T1000 (cell line): ENCODE measurements around the gene RFX2.
"Not testable (repeated sequence)": the region's sequence is repeated elsewhere in the genome, so short reads cannot be mapped to it uniquely, and the experiment has no call there.

ENCODE experiments used
- DNase-seq: peaks from one replicate; lab custom pipeline; 2025; ENCODE audit warnings: mixed read lengths; lab: John Stamatoyannopoulos, UW

RFX2 gene

DNA sequence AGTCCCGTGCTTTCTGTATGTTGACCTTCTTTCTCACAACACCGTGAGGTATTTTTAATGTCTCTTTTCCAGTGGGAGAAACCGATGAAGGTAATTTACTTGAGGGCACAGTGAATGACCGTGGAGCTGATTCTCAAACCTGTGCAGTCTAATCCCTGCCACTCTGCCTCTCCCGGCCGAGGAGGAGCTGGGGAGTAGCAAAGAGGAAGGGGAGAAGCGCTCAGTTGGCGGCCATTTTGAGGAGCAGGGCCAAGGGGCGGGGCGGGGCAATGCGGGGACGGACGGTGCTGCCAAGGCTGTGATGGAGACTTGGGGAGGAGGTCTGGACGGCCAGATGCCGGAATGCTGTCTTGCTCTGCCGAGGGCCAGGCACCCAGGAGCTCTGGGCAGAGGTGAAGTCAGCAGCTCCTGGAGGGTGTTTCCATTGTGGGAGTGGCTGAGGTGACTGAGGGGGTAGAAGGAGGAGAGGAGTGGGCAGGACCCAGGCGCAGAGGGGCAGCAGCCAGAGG, 120.0 kb downstream of the RFX2 start:
- no peak for DNase-seq

DNA sequence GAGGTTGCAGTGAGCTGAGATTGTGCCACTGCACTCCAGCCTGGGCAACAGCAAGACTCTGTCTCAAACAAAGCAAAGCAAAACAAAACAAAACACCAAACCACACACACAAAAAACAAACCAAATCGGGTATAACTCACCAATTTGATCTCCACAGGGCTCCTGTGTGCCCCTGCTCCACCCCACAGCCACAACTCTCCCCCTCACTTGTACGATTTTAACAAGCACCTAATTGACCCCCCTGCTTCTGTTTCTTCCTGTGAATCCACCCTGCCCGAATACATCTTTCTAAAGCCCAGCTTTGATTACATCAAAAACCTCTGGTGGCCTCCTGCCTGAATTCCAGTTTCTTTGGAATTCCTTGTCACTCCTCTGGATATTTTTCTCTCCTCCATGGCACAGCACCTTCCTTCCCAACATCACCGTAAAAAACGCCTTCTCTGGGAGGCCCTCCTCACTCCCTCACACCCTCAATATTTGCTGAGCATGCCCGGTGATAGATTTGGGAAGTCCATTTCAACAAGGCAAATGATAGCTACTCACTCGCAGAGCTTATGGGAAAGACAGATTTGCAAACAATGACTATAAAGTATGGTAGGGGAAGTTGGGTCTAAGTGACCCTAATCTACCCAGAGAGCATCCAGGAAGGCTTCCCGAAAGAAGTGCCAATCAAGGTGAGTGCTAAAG, 120.8 kb downstream of the RFX2 start:
- no peak for DNase-seq

DNA sequence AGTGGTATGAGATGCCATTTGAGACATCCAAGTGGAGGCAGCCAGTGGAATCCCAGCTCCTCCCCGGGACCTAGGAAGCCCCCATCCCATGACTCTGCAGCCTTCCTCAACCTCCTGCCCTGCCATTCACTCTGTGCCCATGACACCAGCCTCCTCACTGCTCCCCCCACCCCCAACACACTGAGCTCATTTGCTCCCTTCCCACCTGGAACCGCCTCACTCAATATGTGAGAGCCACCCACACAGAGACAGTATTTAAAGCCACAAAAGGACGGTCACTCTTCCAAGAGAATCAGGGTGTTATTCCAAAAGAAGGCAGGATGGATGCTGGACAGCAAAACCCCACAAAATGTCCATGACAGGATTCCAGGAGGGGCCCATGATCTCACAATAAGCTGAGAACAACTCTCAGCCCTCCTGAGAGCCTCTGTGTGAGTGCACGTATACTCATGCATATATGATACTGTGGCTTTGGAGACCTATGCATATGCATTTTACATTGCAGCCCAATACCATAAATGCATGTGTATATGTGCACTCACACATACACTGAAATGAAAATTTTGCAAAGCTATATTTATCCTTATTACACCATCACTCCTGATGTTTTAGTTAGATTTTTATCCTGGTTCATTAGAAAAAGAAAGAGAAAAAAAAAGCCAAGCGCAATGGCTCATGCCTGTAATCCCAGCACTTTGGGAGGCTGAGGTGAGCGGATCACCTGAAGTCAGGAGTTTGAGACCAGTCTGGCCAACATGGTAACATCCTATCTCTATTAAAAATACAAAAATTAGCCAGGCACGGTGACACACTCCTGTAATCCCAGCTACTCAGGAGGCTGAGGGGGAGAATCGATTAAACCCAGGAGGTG, 121.5 kb downstream of the RFX2 start:
- no peak for DNase-seq

DNA sequence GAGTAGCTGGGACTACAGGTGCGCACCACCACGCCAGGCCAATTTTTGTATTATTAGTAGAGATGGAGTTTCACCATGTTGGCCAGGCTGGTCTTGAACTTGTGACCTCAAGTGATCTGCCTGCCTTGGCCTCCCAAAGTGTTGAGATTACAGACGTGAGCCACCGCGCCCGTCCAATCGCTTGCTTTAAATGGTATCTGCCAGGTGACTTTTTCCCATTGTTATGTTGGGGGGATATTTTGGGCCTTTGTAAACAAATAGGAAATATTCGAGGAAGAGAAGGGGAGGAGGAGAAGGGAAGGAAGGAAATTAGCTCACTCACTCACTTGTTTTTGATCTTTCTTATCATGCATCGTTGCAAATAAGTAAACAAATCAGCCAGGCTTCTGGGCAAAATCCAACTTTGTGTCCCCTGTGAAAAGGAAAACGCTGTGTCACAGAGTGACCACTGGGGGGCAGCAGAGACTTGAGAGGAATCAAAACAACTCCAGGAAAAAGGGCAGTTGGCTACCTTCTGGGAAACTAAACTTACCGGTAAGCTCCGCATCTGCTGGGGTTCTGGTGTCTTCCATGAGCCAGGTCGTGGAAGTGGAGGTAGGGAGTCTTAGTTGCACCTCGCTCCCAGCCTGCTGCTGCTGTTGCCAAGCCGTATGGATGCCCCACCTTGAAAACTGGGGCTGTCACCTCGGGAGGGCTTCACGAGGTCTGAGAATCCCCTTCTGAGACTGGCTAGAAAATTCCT, 123.1 kb downstream of the RFX2 start:
- peak; percentile 54 for DNase-seq

DNA sequence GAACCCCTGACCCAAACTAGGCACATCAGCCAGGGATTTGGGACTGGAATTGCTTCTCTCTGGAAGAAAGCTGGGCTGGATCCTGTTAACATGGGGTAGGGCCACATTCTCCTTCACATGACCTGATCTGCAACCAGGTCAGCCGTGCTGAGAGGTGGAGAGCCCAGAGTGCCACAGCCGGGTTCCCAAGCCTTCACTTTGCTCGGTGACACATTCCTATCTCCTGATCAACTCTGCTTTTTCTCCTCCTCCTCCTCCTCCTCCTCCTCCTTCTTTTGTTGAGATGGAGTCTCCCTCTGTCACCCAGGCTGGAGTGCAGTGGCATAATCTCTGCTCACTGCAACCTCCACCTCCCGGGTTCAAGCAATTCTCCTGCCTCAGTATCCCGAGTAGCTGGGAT, 124.5 kb downstream of the RFX2 start:
- not testable (repeated sequence) for DNase-seq

DNA sequence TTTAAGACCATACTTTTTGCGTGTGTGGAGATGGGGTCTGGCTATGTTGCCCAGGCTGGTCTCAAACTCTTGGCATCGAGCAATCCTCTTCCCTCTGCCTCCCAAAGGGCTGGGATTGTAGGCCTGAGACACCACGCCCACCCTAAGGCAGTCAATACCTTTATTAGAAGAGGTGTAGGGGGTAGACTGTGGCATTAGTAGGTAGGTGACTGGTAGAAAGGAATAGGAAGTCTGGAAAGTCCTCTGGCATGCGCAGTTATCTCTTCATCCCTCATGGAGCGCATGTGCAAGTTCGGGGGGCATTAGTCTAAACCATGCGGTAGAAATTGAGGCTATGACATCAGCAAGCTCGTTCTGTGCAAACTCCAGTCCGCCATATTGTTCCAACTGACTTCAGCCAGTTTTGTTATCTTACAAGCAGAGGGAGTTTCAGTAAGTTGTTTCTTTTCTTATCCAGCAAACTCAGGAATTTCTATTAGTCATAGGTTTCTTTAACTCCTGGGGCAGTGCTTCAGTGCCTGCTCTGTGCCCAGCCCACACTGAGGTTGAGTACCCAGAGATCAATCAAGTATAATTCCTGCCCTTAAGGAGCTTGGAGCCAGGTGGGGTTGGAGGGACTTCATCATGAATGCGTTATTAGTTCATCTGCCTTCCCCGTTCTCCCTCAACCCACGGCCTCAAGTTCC, 125.1 kb downstream of the RFX2 start:
- DNase-seq = no peak

DNA sequence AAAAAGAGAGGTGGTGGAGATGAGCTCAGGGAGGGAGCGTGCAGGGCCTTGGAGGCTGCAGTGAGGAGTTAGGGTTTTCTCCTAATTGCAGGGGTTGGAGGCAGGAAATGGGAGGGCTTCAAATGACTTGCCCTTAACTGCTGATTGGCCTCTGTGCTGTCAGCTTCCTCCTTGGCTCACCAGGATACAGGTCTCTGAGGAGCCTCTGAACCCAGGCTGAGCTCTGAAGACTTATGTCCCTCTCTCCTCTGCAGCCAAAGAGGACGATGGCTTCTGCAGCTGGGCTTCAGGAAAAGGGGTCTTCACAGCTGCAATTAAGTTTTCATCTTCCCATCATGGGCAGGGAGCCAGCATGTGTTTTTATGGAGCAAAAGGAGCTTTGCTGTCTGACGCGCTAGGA, 125.7 kb downstream of the RFX2 start:
- DNase-seq = no peak

DNA sequence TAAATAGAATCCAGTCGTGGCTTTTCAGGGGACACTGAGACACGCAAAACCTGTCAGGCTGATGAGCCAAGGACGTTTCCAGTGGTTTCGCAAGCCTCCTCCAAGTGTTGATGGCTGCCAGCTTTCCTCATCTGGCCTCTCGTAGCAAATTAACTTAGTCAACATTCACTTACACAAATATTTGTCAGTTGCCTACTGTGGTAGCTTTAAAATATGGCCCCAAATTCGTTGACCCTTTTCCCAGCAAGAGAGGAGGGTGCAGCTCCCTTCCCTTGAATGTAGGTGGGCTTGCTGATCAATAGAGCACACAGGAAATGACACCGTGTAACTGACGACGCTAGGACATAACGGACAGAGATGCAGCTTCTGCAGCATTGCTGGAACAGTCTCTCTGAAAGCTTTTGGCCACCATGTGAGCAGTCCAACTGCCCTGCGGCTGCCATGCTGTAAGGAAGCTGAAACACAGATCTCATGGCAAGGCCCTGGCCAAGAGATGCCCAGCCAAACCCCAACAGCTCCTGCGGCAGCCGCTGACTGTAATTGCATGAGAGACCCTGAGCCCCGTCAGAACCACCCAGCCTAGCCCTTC, 126.8 kb downstream of the RFX2 start:
- no peak for DNase-seq

DNA sequence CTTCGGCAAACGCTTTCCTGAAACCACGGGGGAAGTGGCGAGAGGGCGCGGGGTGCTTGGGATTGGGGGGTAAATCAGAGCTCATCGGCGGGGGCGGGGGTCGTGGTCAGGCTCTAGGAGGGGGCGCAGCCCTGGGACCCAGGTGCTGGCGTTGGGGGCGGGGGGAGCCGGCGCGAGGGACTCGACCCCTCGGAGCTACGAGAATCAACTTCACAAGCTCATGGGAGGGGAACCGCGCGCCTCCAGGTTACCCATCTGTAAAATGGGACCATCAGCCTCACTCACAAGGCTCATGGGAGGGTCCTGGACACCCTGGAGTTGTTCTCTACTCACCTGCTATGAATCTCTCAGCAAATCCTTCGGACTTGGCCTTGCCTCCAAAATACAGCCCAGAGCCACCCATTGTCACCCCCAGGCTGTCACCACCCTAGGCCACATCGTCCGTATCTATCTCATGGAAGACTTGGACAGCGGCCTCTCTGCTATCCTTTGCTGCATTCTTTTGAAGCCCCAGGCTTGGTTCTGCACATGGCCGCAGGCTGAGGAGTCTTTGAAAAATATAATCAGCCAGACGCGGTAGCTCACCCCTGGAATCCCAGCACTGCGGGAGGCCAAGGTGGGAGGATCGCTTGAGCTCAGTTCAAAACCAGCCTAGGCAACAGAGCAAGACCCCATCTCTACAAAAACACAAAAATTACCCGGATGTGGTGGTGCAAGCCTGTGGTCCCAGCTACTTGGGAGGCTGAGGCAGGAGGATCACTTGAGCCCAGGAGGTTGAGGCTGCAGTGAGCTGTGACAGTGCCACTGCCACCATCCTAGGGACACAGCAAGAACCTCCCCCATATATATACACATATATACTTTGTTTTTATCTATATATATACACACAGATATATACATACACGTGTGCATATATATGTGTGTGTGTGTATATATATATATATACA, 131.4 kb downstream of the RFX2 start:
- no peak for DNase-seq

DNA sequence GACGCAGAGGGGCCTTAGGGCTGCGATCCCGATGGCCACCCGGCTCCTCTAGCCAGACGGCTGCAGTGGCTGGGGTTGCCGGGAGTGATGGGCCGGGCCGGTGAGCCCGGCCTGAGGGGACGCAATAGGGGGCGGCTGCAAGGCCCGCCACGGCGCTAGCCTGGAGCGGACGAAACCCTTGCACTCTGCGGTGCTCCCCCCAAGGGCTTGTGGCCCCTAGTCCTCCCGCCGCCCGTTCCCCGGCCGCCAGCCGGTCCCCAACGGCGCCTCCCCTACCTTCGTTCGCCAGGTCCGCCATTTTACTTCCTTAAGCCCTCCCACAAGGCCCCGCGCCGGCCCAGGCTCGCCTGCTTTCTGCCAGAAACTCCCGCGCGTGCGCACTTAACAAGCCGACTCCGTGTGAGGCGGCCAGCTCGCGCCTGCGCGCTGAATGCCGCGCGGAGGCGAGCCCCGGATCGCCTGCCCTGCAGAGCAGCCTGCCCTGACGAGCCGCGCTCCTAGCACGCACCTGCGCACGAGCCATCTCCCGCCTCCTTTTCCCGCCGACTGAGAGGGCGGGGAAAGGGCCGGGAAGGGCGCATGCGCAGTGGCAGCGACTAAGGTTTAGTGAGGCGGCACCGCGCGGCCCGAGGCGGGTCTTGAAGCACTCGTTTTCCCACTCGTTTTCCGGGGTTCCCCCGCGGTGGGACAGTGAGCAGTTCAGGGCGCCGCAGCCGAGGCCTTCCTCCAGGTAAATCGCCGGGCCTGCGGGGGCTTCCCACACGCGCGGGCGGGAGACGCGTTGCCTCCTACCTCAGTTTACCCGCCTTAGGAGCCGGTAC, 132.3 kb downstream of the RFX2 start, which contains the start of gene RANBP3:
Gene RANBP3 (minus strand): TSS at position 356 of the 821 bp plus-strand sequence. CDS start 58 bp downstream, at position 298.
- peak; percentile 99 for DNase-seq

DNA sequence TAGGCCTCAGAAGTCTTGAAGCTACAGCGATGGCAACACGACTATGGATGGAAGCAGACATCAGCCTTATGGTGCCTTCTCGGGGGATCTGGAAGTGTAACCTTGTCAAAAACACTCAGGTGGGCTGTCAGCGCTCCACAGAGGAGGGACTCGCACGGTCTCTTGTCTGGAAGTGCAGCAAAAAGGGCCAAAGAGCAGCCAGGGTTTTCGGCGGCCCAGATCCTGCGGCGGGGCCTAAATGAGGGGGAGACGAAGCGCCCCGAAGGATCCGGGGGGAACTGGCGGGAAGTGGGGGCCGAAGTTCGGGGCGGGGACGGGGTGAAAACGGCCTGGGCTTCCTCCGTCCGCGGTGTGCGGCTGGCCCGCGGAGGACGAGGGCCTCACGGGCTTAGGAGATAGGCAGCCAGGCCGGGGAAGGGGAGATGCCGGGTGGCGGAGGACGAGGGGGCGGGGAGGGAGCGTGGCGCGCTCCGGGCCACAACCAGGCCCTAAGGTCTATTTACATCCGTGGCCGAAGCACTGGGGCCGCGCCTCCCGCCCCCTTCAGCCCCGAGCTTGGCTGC, 133.0 kb downstream of the RFX2 start:
- DNase-seq = no peak

DNA sequence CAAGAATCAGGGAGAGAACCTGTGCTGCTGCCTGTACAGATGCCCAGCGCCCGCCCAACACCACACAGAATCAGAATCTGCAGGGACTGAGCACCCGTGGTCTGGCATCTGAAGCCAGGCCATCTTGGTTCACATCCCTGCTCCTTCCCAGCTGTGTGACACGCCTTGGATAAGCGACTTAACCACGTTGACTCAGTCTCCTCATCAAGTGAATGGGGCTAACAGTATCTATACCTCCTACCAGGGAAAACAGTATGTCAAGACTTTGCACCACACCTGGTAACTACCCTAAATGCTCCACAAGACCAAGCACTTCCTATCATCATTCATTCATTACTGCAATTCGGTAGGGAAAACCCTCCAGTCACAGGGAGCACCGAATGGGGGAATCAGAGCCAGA, 133.5 kb downstream of the RFX2 start:
- no peak for DNase-seq

DNA sequence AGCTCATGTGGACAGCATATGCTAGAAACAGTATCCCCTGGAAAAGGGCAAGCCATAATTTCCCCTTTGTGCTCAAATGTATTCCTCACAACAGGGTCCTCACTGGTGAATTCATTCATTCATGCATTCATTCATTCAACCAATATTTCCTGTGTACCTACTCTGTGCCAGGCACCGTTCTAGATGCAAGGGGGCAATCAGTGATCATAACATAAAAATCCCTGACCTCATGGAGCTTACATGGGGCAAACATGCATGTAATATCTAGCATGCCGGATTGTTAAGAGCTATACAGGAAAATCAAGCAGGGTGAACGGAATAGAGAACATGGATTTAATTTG, 134.9 kb downstream of the RFX2 start:
- no peak for DNase-seq

DNA sequence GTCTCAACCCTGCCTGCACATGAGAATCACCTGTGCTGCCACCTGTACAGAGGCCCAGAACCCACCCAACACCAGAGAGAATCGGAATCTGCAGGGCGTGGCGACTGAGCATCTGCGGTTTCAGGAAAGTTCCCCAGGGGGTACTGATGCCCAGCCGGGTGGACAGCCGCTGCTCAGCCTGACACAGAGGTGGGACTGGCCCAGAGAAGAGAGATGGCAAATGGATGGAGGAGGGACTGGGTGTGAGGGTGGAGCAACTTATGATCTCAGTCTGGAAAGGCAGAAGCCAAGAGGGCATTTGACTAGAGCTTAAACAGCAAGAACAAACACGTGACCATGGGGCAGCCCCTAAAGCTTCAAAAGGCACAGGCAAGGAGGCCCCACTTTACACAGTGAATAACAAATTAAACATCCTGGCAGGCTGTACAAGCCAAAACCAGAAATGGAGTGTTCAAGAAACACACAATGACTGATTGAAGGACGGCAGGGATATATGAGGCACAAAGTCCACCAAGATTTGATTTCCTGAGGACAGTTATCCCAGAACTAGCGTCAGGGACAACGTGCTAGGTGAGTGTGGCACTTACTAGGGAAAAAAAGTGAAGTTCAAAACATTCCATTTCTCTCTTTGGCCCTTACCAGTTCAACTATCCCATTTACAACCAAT, 135.4 kb downstream of the RFX2 start:
- DNase-seq = no peak

DNA sequence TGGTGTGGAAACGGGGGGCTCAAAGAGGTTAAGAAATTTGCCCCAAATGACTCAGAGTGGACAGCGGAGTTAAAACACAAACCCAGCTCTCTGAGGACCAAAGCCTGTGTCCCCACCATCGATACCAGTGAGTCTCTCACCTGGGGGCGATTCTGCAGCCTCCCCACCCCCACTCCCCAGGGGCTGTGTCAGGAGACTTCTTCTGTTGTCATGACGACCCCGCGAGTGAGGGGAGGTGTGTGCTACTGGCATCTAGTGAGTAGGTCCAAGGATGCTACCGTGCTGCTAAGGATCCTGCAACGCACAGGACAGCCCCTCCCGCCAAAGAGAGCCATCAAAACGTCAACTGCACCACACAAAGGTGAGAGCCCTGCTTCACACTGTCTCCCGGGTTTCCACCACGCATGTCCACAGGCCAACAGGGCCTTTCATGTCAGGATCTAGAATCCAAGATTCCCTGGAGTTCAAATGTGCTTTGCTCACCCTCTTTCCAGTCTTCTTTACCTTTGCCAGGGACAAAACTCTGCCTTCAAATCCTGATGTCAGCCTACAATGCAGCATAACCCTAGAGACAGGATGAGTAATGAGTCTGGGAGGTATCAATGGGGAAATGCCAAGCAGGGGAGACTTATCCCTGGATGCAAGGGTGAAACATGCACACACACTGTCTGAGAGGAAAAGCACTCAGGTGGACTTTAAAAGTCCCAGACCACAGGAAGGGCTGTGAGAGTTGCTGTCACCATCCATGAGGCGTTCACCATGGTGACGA, 136.2 kb downstream of the RFX2 start:
- DNase-seq = no peak

DNA sequence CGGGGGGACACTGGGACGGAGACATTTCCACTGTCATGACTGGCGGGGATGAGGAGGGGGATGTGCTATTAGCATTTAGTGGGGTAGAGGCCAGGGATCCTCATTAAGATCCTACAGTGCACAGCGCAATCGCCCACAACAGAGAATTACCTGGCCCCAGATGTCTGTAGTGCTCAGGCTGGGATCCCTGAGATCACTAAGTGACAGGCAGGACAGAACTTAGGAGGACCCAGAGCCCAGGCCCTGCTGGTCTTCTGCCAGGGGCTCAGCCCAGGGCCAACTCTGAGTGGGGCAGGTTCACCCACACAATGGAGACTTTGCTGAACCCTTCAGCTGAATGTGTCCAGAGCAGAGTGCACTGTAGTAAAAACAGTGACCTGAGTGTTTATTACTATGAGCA, 136.9 kb downstream of the RFX2 start:
- no peak for DNase-seq

DNA sequence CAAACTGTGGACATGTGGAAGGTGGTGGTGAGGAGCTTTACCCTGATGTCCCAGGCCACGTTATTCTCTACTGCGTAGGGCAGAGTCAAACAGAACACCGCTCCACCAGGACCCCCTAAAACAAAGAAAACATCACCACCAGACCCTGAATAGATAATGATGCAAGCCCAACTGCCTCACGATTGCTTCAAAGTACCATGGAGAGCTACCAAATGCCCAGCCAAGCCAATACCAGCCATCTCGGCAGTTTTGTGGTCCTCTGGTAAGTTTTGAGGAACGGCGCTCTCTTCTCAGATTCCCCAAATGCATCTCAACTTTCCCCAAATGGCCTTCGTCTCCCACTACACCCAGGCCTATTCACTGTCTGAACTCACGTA, 138.0 kb downstream of the RFX2 start:
- DNase-seq = no peak
